Left renal pelvis (tissue), 4 donors: Measurements from ENCODE around the gene GREM1. TPM values are rescaled to one million over a fixed set of nuclear protein-coding genes. Genes with fewer than 3 reads are reported as not detected.

ENCODE experiments used
- DNase-seq, 4 donors: peaks; one replicate each; pipeline ENCODE4 v3.0.0-alpha.2; 2013; ENCODE audit warnings: low read depth in 4 of 4, low spot score in 3 of 4
- polyA plus RNA-seq, 4 donors: library from polyadenylated mRNA; unstranded; fragments of 120-200 nt; gene quantifications; one replicate each; pipeline ENCODE4 v1.2.1, GENCODE V29; 2013; ENCODE audit not compliant: insufficient read length in 4 of 4

GREM1 gene
- polyA plus RNA-seq, 4 donors: 0.21 to 0.60 (median 0.41) TPM

GRCh38 chr15:32729700-32730395 lies 12.0 kb downstream of the GREM1 start:
- no peak for DNase-seq

- DNase-seq: peak in 1 of 4 donors; percentile 40
Observed at GRCh38 chr15:32730677-32731654, 13.2 kb downstream of the GREM1 start.

DNA sequence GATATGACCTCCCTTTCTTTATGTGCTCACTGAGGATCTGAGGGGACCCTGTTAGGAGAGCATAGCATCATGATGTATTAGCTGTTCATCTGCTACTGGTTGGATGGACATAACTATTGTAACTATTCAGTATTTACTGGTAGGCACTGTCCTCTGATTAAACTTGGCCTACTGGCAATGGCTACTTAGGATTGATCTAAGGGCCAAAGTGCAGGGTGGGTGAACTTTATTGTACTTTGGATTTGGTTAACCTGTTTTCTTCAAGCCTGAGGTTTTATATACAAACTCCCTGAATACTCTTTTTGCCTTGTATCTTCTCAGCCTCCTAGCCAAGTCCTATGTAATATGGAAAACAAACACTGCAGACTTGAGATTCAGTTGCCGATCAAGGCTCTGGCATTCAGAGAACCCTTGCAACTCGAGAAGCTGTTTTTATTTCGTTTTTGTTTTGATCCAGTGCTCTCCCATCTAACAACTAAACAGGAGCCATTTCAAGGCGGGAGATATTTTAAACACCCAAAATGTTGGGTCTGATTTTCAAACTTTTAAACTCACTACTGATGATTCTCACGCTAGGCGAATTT lies 14.9 kb downstream of the GREM1 start:
- no peak for DNase-seq

- no peak for DNase-seq
Observed at GRCh38 chr15:32733281-32733680, 15.5 kb downstream of the GREM1 start.

GRCh38 chr15:32735989-32736700 lies 18.3 kb downstream of the GREM1 start:
- DNase-seq: no peak

DNA sequence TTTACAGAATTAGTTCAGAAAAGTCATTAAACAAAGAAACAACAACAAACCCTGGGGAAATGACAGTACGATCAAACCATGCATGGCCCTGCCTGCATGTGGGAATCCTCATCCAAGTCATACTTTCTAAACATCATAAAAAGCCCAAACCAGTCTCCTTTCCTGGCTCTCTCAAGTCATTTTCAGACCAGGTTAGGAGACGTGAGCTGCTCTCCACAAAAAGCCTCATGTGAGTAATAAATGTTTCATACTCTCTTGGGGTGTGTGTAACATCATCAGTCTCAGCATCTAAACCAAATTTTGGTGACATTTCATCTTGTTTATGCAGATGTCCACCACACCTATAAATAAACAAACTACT lies 18.9 kb downstream of the GREM1 start:
- no peak for DNase-seq

DNA sequence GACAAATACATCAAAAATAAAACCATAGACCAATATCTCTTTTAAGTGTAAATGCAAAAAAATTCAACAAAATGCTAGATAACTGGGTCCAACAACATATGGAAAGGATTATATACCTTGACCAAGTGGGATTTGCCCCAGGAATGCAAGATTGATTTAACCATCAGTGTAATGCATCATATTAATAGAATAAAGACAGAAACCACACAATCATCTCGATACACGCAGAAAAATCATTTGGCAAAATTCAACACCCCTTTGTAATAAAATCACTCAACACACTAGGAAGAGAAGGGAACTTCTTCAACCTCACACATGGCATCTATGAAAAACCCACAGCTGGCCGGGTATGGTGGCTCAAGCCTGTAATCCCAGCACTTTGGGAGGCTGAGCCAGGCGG lies 19.5 kb downstream of the GREM1 start:
- DNase-seq: no peak

- no peak for DNase-seq
Observed at GRCh38 chr15:32738666-32739065, 20.9 kb downstream of the GREM1 start.

GRCh38 chr15:32739522-32740063 lies 21.8 kb downstream of the GREM1 start:
- DNase-seq: no peak

- DNase-seq: no peak
Observed at GRCh38 chr15:32743411-32744140, 25.8 kb downstream of the GREM1 start.

GRCh38 chr15:32746116-32746857 lies 28.5 kb downstream of the GREM1 start:
- DNase-seq: no peak

DNA sequence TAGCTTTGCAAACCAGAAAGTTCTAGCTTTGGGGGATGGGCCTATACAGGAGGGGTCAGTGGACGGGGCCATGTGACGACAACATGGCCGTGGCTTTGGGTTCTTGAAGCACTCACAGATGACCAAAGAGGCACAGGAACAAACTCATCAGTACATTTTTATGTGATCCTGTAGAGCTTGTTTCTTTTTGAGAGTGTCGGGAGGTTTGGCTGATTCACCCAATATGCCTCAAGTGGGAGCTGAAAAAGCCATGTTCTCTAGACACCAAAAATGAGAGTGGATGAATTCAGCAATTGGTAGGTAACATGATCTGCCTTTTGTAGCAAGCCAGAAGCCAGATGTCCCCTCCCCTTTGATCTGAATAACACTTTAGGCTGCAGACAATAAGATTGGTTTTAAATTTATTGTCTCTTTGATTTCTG lies 30.1 kb downstream of the GREM1 start:
- no peak for DNase-seq

DNA sequence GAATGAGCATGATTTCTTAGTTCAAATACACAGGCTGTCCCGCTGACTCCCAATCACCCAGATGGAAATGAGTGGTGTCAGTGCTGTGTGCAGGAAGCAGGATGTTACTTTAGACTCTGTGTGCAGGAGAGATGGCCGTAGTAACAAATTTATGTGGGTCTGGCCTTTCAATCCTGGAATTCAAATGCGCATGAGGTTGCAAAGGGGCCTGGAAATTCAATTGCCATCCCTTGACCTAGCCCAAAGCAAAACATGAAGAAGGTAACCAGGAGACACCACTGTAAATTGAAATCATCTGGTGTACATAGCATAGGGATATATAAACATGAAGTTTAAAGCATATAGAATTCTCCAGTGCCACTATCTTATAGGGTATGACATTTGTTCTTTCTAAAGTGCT lies 33.2 kb downstream of the GREM1 start:
- DNase-seq: no peak

DNA sequence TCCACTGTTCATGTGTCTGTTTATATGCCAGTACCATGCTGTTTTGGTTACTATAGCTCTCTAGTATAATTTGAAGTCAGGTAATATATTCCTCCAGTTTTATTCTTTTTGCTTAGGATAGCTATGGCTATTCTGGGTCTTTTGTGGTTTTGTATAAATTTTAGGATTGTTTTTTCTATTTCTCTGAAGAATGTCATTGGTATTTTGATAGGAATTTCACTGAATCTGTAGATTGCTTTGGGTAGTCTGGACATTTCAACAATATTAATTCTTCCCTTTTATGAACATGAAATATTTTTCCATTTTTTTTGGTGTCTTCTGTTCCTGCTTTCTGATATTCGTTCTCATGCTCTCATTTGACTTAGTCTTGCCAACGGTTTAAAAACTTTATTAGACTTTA lies 39.6 kb downstream of the GREM1 start:
- DNase-seq: no peak

GRCh38 chr15:32763295-32763694 lies 45.5 kb downstream of the GREM1 start:
- DNase-seq: no peak

DNA sequence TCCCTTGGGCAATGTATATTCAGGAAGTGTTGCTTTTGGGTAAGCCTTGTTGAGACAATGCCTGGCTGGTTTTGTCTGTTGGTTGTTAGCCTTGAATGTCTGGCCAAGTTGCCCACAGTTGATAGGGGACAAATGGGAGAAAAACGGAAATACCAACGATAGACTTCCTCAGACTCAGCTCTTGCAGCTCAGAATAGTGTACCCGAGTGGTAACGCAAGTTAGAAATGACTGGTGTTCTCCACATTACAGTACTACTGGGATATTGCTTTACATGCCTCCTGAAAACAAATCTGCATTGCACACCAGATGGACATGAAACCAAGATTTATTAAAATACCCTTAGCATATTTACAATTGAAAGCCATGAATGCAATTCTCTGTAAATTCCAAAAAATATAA lies 47.4 kb downstream of the GREM1 start:
- DNase-seq: no peak

GRCh38 chr15:32766101-32766500 lies 48.3 kb downstream of the GREM1 start:
- no peak for DNase-seq

GRCh38 chr15:32767236-32767635 lies 49.4 kb downstream of the GREM1 start:
- no peak for DNase-seq

DNA sequence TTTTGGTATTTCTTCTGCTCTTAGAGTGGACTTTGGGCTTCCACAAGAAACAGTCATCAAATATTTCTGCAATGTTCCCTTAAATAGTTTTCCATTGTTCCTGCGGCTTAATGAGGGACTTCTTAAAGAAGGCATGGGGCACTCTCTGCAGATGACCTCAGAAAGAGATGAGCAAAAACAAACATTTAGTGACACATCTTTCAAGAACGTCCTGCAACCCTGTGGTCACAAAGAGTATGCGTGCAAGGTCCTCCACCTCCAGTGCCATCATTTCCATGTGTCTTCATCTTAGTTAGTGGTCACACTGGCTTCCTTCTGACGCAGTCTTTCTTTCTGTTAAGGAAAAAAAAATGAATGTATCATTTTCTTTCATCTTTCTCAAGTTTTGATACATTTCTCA lies 56.2 kb downstream of the GREM1 start:
- DNase-seq: no peak
